Vagina (tissue), 2 donors: ENCODE data around the gene GRID2IP. TPM values are rescaled to one million over a fixed set of nuclear protein-coding genes. Genes with fewer than 3 reads are reported as not detected.
A peak's percentile ranks its signal among the peaks of the same experiment; 100 is the strongest.

Source experiments
- DNase-seq, 2 donors: peaks; one replicate each; pipeline ENCODE4 v3.0.0-alpha.2; 2017; ENCODE audit errors: extremely low spot score in 2 of 2
- H3K27ac ChIP-seq: fragments of 200-600 bp; sonication (generic); one replicate; pipeline ENCODE4 v1.5.1; 2019
- H3K27me3 ChIP-seq: fragments of 200-600 bp; sonication (generic); one replicate; pipeline ENCODE4 v1.5.1; 2019
- H3K36me3 ChIP-seq, 2 donors: fragments of 200-600 bp; sonication (generic); one replicate each; pipeline ENCODE4 v1.5.1; 2017 to 2019
- H3K4me1 ChIP-seq: fragments of 200-600 bp; sonication (generic); one replicate; pipeline ENCODE4 v1.5.1; 2019
- H3K4me3 ChIP-seq, 2 donors: fragments of 200-600 bp; sonication (generic); 1 replicate in 1 of 2; 2 replicates in 1 of 2; pipeline ENCODE4 v1.5.1; 2016 to 2019
- H3K9me3 ChIP-seq: fragments of 200-600 bp; sonication (generic); one replicate; pipeline ENCODE4 v1.5.1; 2019
- POLR2A ChIP-seq, 2 donors: fragments of 450-650 bp; IDR thresholded peaks; one replicate each; pipeline ENCODE4 v1.6.1; 2017; ENCODE audit warnings: antibody characterized with exemption in 2 of 2, mild to moderate bottlenecking in 2 of 2, moderate library complexity in 2 of 2
- POLR2AphosphoS5 ChIP-seq, 2 donors: sonication (generic); formaldehyde crosslinking; IDR thresholded peaks; one replicate each; pipeline ENCODE4 v1.9.0; 2017; ENCODE audit warnings: antibody characterized with exemption in 2 of 2, mild to moderate bottlenecking in 2 of 2, low read depth in 1 of 2; ENCODE audit not compliant: insufficient read depth in 1 of 2
- intact Hi-C: fragments of 100-400 bp; cut with DNase I; formaldehyde crosslinking; loops from one replicate; pipeline ENCODE4 v1.15.1; 2023
- total RNA-seq: library from RNA; depleted of rRNA; stranded (reverse); fragments of >200 nt; gene quantifications from one replicate; pipeline ENCODE4 v1.2.3, GENCODE V29; 2016
- TF ChIP-seq, protein P1 (sequence below), 3 experiments: fragments of 450-650 bp in 2 of 3; fragments of 200-600 bp in 1 of 3; sonication (generic) in 1 of 3; IDR thresholded peaks; one replicate each; pipeline ENCODE4 v1.5.1; 2017 to 2019; ENCODE audit warnings: antibody characterized with exemption in 3 of 3, mild to moderate bottlenecking in 2 of 3, moderate library complexity in 2 of 3

Gene GRID2IP
- total RNA-seq, 1 donor from 2014 or later: not detected

DNA sequence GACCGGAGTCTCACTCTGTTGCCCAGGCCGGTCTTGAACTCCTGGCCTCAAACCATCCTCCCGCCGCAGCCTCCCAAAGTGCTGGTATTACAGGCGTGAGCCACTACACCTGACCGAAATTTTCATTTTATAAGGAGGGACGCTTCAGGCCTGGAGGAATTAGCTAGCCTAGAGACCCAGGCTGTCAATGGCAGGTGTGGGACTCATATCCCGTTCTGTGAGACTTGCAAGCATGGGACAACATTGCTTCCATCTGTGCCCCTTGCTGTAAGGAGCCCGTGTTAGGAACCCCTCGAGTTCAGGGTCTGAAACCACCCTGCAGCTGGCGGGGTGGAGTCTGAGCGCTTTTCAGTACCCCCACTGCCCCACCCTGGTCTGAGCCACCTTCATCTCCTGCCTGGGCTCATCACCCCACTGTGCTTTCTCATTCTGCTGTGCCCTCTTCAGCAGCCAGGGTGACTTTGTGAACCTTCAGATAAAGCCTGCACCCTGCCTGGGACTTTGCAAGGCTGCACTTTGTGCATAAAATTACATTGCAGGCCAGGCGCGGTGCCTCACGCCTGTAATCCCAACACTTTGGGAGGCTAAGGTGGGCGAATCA is 102.2 kb downstream of the GRID2IP start:
- Histone ChIP-seq H3K36me3 (peaks cover 0 to 16% of the 10 kb centered on the region in 2 donors), H3K9me3 (no peaks in the 10 kb centered on the region), H3K4me3 (no peak overlapping the region), H3K4me1 (peaks cover 11% of the 10 kb centered on the region), H3K27ac (peak overlapping the region; percentile 94), H3K27me3 (no peaks in the 10 kb centered on the region)
- no peak for DNase-seq
- TF ChIP-seq POLR2A (IDR thresholded peaks at IDR 0.05) (no peak), POLR2AphosphoS5 (IDR thresholded peaks at IDR 0.05; ENCODE audit: insufficient read depth in 1 of 2, low read depth in 1 of 2) (no peak)
- TF ChIP-seq, protein P1, sequence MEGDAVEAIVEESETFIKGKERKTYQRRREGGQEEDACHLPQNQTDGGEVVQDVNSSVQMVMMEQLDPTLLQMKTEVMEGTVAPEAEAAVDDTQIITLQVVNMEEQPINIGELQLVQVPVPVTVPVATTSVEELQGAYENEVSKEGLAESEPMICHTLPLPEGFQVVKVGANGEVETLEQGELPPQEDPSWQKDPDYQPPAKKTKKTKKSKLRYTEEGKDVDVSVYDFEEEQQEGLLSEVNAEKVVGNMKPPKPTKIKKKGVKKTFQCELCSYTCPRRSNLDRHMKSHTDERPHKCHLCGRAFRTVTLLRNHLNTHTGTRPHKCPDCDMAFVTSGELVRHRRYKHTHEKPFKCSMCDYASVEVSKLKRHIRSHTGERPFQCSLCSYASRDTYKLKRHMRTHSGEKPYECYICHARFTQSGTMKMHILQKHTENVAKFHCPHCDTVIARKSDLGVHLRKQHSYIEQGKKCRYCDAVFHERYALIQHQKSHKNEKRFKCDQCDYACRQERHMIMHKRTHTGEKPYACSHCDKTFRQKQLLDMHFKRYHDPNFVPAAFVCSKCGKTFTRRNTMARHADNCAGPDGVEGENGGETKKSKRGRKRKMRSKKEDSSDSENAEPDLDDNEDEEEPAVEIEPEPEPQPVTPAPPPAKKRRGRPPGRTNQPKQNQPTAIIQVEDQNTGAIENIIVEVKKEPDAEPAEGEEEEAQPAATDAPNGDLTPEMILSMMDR (IDR thresholded peaks at IDR 0.05): no peak
- intact Hi-C loops: no loop called here

DNA sequence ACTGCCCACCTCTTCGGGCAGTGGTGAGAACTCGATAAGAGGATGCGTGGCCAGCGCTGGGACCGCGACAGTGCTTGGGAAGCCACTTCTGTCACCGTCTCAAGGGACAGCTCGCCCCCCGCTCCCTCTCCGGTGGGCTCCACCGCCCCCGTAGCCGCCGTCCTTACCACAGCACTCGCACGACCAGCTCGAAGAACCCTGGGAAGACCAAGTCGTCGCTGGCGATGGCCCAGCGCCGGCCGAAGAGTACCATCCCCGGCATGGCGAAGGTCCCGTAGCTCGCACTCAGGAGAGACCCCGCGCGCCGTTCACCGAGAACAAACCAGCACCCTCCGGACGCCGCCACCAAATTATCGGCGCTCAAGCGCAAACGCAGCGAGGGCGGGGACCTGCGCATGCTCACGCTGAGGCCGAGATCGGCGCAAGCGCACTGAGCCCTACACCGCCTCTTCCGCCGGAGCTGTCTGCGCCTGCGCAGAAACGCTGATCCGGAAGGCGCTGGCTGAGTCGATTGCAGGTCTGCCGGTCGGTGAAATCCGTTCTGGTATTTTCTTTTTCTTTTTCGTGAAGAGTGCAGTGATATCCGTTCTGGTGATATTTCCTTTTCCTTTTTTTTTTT is 103.6 kb downstream of the GRID2IP start, which contains the start of gene DAGLB:
DAGLB (minus strand) TSS at position 374 of the 619 bp plus-strand sequence; CDS start at position 262, 112 bp downstream.
- Histone ChIP-seq H3K36me3 (peaks cover 0 to 16% of the 10 kb centered on the region in 2 donors), H3K4me1 (peaks cover 11% of the 10 kb centered on the region), H3K9me3 (no peaks in the 10 kb centered on the region), H3K27ac (peak within 1 kb of the TSS; percentile 94), H3K4me3 (peak within 1 kb of the TSS; percentile 71 to 98), H3K27me3 (no peaks in the 10 kb centered on the region)
- intact Hi-C loops: no loop called here
- peak in 1 of 2 donors; percentile 91 for DNase-seq
- TF ChIP-seq, protein P1 (IDR thresholded peaks at IDR 0.05): no peak
- TF ChIP-seq POLR2AphosphoS5 (IDR thresholded peaks at IDR 0.05; ENCODE audit: insufficient read depth in 1 of 2, low read depth in 1 of 2): peak; percentile 87 to 93
- peak in 1 of 2 donors; percentile 76 for TF ChIP-seq POLR2A (IDR thresholded peaks at IDR 0.05)

Other genes starting within 250 kb of the GRID2IP start
- gene FAM220A, start 202.5 kb downstream of the GRID2IP start, total RNA-seq: 9.6 TPM
- 190 TPM for gene RAC1, start 176.9 kb downstream of the GRID2IP start, total RNA-seq
- 22.1 TPM for gene DAGLB, start 103.5 kb downstream of the GRID2IP start, total RNA-seq
- 68.8 TPM for gene KDELR2, start 67.3 kb downstream of the GRID2IP start, total RNA-seq
- 36.3 TPM for gene ZDHHC4, start 26.0 kb upstream of the GRID2IP start, total RNA-seq
- gene INTS15, start 38.6 kb upstream of the GRID2IP start, total RNA-seq: 34.4 TPM
- gene ZNF853, start 64.1 kb upstream of the GRID2IP start, total RNA-seq: 14.0 TPM
- gene ZNF316, start 85.9 kb upstream of the GRID2IP start, total RNA-seq: 25.5 TPM
- gene ZNF12, start 155.5 kb upstream of the GRID2IP start, total RNA-seq: 49.8 TPM
- gene RSPH10B2, start 202.6 kb upstream of the GRID2IP start, total RNA-seq: 5.2 TPM